NCI-H1694 (cell line): ENCODE data around the gene PYGO1.
A peak's percentile ranks its signal among the peaks of the same experiment; 100 is the strongest.
"Not testable (repeated sequence)": the region's sequence is repeated elsewhere in the genome, so short reads cannot be mapped to it uniquely, and the experiment has no call there.

Experiments
- DNase-seq: peaks from one replicate; lab custom pipeline; 2025; lab: John Stamatoyannopoulos, UW

The PYGO1 gene

DNA sequence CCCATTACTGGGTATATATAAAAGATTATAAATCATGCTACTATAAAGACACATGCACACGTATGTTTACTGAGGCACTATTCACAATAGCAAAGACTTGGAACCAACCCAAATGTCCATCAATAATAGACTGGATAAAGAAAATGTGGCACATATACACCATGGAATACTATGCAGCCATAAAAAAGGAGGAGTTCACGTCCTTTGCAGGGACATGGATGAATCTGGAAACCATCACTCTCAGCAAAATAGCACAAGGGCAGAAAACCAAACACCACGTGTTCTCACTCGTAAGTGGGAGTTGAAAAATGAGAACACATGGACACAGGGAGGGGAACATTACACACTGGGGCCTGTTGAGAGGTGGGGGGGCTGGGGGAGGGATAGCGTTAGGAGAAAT, 82.7 kb downstream of the PYGO1 start:
- DNase-seq: not testable (repeated sequence)

DNA sequence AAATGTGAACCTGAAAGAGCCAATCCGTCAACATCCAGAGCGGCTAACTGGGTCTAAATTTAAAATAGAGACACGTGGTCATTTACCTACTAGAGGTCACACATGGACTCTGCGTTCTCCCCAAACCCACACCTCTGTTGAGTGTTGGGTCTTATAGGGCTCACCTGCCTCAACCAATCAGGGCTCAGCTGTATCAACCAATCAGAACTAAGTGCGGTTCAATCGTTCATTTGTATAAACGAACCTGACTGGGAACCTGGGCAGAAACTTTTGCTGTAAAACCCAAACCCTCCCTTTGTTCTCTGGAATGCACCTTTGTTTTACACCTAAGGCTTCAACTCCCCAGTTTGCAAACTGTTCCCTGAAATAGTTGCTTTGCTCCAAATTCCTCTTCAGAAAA, 89.0 kb downstream of the PYGO1 start:
- DNase-seq: no peak

DNA sequence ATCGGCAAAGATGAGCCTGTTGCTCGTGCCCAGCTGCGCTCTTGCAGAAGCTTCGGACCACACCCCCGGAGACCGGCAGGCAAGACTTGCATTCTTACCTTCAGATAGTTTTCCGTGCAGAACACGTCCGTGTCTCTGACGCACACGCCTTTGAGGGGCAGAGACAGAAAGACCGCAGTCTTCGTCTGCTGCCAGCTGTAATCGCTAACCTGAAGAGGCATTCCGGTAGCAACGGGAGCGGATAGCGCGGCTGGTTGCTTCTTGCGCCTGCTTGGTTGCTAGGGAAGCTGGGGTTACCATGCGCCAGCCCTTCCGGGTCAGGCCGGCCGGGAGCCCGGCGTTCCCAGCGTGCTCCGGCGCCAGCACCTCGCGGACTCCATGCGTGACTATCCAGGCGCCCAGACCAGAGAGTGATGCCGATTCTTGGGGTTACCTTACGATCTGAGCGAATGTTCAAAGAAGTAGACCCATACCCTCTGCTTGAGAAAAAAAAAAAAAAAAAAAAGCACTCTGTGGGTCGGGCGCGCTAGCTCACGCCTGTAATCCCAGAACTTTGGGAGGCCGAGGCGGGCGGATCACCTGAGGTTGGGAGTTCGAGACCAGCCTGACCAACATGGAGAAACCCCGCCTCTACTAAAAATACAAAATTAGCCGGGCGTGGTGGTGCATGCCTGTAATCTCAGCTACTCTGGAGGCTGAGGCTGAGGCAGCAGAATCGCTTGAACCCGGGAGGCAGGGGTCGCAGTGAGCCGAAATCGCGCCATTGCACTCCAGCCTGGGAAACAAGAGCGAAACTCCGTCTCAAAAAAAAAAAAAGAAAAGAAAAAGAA, 89.8 kb downstream of the PYGO1 start:
- peak; percentile 18 for DNase-seq

DNA sequence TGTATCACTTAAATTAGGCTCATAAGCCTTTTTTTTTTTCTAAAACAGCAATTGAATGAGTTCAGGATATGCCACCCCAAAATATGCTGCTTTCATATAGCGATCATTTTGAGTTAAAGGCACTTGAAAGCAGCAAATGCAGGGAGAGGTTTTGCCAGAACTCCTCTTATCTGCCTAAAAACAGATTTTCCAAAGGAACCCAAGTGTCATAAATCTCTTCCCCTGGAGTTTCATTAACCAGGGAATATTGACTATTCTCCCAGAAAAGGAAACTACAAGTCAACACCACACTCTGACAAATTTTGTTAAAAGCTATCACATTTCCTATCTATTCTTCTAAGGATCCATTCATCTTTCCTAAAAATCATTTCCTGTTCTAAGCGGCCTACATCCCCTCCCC, 91.4 kb downstream of the PYGO1 start:
- no peak for DNase-seq

DNA sequence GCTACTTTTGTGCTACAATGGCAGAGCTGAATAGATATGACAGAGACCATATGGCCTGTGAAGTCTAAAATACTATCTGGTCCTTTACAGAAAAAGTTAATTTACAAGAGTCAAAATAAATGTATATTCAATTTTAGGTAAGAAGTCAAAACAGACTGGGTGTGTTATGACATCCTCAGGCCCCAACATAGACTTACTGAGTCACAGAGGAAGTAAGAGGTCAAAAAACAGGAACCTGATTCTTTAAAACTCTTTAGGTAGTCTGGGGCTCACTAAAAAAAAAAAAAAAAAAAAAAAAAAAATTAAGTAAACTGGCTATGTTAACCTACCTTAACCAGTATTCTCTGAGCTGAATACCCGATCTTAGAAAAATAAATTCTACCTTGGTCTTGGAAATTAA, 93.2 kb downstream of the PYGO1 start:
- DNase-seq: no peak

DNA sequence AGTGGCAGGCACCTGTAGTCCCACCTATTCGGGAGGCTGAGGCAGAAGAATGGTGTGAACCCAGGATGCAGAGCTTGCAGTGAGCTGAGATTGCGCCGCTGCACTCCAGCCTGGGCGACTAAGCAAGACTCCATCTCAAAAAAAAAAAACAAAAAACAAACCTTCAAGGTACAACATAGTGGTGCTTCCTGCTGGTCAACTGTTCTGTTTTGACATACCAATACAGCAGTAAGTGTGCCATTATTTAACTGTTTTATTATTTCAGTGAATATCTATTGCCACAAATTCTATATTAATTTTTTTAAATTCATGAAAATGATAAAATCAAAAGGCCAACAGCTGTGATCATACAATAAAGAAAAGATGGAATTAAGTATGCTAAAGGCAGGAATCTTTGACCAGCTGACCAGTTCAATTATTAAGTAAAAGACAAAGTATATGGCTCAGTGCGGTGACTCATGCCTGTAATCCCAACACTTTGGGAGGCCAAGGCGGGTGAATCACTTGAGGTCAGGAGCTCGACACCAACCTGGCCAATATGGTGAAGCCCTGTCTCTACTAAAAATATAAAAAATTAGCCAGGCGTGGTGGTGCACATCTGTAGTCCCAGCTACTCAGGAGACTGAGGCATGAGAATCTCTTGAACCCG, 99.1 kb downstream of the PYGO1 start:
- not testable (repeated sequence) for DNase-seq
